Measurements from ENCODE around the gene RPS6KB2. TPM values are rescaled to one million over a fixed set of nuclear protein-coding genes. Genes with fewer than 3 reads are reported as not detected.

RPS6KB2 gene
- polyA plus RNA-seq, 1 donor (not counting 4 experiments of a cell fraction or from before 2014, with no cell fraction given) = 61.4 TPM

- no peaks in the 10 kb centered on the region for H3K9me3 ChIP-seq (ENCODE audit: control insufficient read depth, low read depth, low read length)
- no peaks in the 10 kb centered on the region for H3K27me3 ChIP-seq (ENCODE audit: control insufficient read depth, extremely low read depth, insufficient read depth, low read length)
- no peak overlapping the region for H3K4me3 ChIP-seq (ENCODE audit: control insufficient read depth in 2 of 3, extremely low read depth in 1 of 3, insufficient read depth in 2 of 3, low read depth in 1 of 3, low read length in 3 of 3)
- H3K4me2 ChIP-seq (ENCODE audit: control insufficient read depth, extremely low read depth, insufficient read depth, low read depth, low read length) = no peak overlapping the region
- no peak overlapping the region for H2AFZ ChIP-seq (ENCODE audit: control insufficient read depth, low read length)
- no peaks in the 10 kb centered on the region for H4K20me1 ChIP-seq (ENCODE audit: control insufficient read depth, extremely low read depth, insufficient read depth, low read length)
- no peaks in the 10 kb centered on the region for H3K79me2 ChIP-seq (ENCODE audit: control insufficient read depth, insufficient read depth, low read length)
- FAIRE-seq (no peak), DNase-seq (ENCODE audit: low read depth, low spot score) (no peak)
- H3K27ac ChIP-seq (ENCODE audit: control insufficient read depth, insufficient read depth, low read length) = no peak overlapping the region
- H3K36me3 ChIP-seq (ENCODE audit: control insufficient read depth in 2 of 2, extremely low read depth in 1 of 2, insufficient read depth in 2 of 2, low read length in 2 of 2) = peaks cover 0 to 5% of the 10 kb centered on the region in 2 experiments
- TF ChIP-seq, protein P1, sequence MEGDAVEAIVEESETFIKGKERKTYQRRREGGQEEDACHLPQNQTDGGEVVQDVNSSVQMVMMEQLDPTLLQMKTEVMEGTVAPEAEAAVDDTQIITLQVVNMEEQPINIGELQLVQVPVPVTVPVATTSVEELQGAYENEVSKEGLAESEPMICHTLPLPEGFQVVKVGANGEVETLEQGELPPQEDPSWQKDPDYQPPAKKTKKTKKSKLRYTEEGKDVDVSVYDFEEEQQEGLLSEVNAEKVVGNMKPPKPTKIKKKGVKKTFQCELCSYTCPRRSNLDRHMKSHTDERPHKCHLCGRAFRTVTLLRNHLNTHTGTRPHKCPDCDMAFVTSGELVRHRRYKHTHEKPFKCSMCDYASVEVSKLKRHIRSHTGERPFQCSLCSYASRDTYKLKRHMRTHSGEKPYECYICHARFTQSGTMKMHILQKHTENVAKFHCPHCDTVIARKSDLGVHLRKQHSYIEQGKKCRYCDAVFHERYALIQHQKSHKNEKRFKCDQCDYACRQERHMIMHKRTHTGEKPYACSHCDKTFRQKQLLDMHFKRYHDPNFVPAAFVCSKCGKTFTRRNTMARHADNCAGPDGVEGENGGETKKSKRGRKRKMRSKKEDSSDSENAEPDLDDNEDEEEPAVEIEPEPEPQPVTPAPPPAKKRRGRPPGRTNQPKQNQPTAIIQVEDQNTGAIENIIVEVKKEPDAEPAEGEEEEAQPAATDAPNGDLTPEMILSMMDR (optimal IDR thresholded peaks at IDR 0.05 in 1 of 3, IDR thresholded peaks at IDR 0.05 in 1 of 3, conservative IDR thresholded peaks at IDR 0.05 in 1 of 3; ENCODE audit: extremely low read depth in 1 of 3, insufficient read depth in 2 of 3, low read length in 3 of 3) = no peak
- no peak for TF ChIP-seq EZH2 (IDR thresholded peaks at IDR 0.05; ENCODE audit: low read length)
- dilution Hi-C loops (cut with MboI; ENCODE audit: extremely low pct_ligation_motif_present, low sequenced_read_pairs) = no loop called here
- H3K9me1 ChIP-seq (ENCODE audit: control insufficient read depth, extremely low read depth, insufficient read depth, low read length) = no peaks in the 10 kb centered on the region
- H3K9ac ChIP-seq (ENCODE audit: control insufficient read depth, extremely low read depth, insufficient read depth, low read length) = no peak overlapping the region
- H3K4me1 ChIP-seq (ENCODE audit: control insufficient read depth, extremely low read depth, insufficient read depth, low read length) = peaks cover 23% of the 10 kb centered on the region
Observed at GRCh38 chr11:67466367-67466766, 38.1 kb downstream of the RPS6KB2 start.

DNA sequence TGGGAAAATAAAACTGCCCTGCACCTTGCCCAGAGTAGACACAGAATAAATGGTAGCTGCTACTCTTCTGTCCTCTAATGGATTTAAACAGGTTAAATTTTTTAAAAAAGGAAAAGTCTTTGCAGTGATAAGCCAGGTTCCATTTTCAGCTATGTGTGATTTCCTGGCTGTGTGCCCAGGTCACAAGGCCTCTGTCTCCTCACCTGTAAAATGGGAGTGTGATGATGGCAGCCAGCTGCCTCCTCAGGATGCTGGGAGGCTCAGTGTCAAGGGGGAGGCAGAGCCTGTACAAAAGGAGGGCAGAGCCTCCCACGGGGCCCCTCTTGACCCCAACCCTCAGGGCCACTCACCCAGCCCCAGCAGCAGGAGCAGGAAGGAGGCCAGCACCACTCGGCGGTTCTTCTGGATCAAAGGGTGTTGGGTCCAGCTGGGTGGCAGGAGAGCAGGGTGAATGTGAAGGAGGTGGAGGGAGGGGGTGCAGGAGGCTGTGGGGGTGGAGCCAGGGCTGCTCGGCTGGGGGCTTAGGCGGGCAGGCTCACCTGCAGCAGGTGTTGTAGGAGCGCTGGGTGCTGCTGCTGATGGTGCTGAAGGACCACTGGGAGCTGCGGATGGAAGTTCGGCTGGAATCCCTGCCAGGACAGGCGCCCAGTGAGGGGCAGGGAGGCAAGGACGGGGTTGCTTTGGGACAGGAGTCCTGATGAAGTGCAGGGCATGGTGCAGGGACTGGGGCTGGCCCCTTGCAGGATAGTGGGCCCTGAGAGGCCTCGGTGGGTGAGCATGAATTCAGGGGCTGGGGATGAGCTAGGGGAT is 38.9 kb downstream of the RPS6KB2 start:
- dilution Hi-C loops (cut with MboI; ENCODE audit: extremely low pct_ligation_motif_present, low sequenced_read_pairs) = no loop called here
- H3K4me2 ChIP-seq (ENCODE audit: control insufficient read depth, extremely low read depth, insufficient read depth, low read depth, low read length) = peak overlapping the region; percentile 82
- H3K27me3 ChIP-seq (ENCODE audit: control insufficient read depth, extremely low read depth, insufficient read depth, low read length) = no peaks in the 10 kb centered on the region
- TF ChIP-seq, protein P1 (optimal IDR thresholded peaks at IDR 0.05 in 1 of 3, IDR thresholded peaks at IDR 0.05 in 1 of 3, conservative IDR thresholded peaks at IDR 0.05 in 1 of 3; ENCODE audit: extremely low read depth in 1 of 3, insufficient read depth in 2 of 3, low read length in 3 of 3) = no peak
- no peak for TF ChIP-seq EZH2 (IDR thresholded peaks at IDR 0.05; ENCODE audit: low read length)
- H3K36me3 ChIP-seq (ENCODE audit: control insufficient read depth in 2 of 2, extremely low read depth in 1 of 2, insufficient read depth in 2 of 2, low read length in 2 of 2) = peaks cover 0 to 5% of the 10 kb centered on the region in 2 experiments
- H3K4me1 ChIP-seq (ENCODE audit: control insufficient read depth, extremely low read depth, insufficient read depth, low read length) = peaks cover 23% of the 10 kb centered on the region
- H2AFZ ChIP-seq (ENCODE audit: control insufficient read depth, low read length) = no peak overlapping the region
- H4K20me1 ChIP-seq (ENCODE audit: control insufficient read depth, extremely low read depth, insufficient read depth, low read length) = no peaks in the 10 kb centered on the region
- no peaks in the 10 kb centered on the region for H3K79me2 ChIP-seq (ENCODE audit: control insufficient read depth, insufficient read depth, low read length)
- FAIRE-seq (no peak), DNase-seq (ENCODE audit: low read depth, low spot score) (no peak)
- H3K4me3 ChIP-seq (ENCODE audit: control insufficient read depth in 2 of 3, extremely low read depth in 1 of 3, insufficient read depth in 2 of 3, low read depth in 1 of 3, low read length in 3 of 3) = peak overlapping the region; percentile 40 to 74 (median 74)
- H3K27ac ChIP-seq (ENCODE audit: control insufficient read depth, insufficient read depth, low read length) = peak overlapping the region; percentile 63
- H3K9ac ChIP-seq (ENCODE audit: control insufficient read depth, extremely low read depth, insufficient read depth, low read length) = peak overlapping the region; percentile 68
- H3K9me1 ChIP-seq (ENCODE audit: control insufficient read depth, extremely low read depth, insufficient read depth, low read length) = no peaks in the 10 kb centered on the region
- H3K9me3 ChIP-seq (ENCODE audit: control insufficient read depth, low read depth, low read length) = no peaks in the 10 kb centered on the region

Data from keratinocyte (primary cell).